HG03558 (cell line): Measurements from ENCODE around the gene PRKCE.

ENCODE experiments used
- ATAC-seq: cut with Tn5 transposase; IDR thresholded peaks from one replicate; pipeline ENCODE4 v1.9.1; 2021; ENCODE audit warnings: moderate number of reproducible peaks; ENCODE audit not compliant: unreplicated experiment; ENCODE audit errors: extremely low read depth

PRKCE gene

GRCh38 chr2:45793305-45793962, 142.0 kb downstream of the PRKCE start:
- no peak for ATAC-seq

DNA sequence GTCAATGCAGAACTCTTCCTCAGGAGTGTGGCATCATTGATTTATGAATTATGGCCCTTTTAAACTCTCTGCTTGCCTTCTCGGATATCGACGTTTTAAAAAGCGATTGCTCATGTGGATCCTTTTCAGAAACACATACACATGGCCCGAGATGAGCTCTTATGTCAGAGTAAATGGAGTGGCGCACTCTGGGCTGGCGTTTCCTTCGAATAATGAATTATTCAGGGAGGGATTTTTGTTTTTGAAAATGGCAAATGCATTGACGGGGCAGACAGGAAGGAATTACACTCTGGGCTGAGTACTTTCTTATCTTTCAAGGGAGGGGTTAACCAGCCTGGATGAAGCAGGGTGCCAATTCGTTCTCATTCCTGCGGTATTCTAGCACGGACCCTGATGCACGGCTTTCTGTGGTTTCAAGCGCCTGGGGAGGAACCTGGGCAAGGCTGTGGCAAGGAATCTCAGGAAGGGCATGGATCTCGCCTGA, 142.7 kb downstream of the PRKCE start:
- ATAC-seq, result no peak

GRCh38 chr2:45796500-45796899, 145.0 kb downstream of the PRKCE start:
- ATAC-seq, result no peak

DNA sequence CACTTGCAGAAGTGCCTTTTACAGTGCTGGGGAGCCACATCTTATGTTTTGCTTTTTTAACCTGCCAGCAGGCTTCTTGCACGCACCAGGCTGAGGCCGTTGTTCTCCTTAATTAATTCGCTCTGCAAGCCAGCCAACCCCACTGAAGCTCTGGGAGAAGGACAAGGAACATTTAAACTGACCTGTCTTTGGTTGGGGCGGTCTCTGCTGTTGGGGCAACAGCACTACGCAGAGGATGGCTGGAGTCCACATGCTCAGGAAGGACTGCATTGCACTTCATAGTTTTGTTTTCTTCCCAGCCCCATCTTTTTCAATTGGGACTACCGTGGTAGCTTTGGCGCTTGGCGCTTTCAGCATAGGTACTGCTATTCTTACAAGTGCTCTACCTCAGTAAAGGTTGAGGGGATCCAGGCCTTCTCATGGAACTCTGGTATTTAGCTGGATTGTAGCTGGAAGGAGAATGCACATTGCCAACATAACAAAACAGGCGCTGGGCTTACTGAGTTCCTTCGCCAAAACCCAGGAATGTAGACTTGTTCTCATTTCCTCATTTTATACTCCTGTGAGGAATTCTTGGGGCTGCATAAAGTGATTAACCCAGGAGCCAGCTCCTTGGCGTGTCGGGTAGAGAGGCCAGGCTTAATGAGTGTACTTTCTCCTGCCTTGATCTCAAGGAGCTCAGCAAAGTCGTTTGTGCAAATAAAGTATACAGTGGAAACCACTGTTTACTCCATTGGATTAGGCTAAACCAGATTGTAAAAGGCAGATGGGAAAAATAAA, 146.2 kb downstream of the PRKCE start:
- no peak for ATAC-seq

GRCh38 chr2:45799679-45800381, 148.4 kb downstream of the PRKCE start:
- ATAC-seq, result no peak

DNA sequence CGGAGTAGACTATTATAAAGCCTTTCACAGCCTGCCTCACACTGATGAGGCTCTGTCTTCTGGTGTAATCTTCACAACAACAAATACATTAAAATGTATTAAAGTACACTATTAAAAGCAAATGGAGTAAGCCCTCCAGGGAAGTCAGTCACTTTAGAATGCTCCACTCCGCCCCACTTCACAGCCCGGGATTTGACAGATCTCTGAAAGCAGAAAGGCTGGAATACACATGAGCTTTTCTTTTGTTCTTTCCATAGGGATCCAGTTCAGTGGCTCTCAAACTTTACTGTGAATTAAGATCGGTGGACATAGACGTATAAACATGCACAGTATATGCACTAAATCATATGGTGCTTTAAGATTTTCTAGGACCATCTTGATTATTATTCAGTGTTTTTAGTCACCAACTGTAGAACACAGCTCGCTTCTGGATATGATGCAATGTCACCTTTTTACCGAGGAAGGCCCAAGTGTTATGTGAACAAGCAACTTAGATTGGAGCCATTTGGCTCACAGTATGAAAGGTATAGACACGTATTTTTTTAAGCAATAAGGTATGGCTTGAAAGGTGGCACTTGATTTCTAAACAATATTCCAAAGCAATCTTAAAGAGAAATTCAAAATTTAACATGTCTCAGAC, 151.1 kb downstream of the PRKCE start:
- ATAC-seq, result no peak

- ATAC-seq, result no peak
Measured at GRCh38 chr2:45804987-45805755, 153.7 kb downstream of the PRKCE start.

GRCh38 chr2:45806563-45807358, 155.3 kb downstream of the PRKCE start:
- no peak for ATAC-seq

DNA sequence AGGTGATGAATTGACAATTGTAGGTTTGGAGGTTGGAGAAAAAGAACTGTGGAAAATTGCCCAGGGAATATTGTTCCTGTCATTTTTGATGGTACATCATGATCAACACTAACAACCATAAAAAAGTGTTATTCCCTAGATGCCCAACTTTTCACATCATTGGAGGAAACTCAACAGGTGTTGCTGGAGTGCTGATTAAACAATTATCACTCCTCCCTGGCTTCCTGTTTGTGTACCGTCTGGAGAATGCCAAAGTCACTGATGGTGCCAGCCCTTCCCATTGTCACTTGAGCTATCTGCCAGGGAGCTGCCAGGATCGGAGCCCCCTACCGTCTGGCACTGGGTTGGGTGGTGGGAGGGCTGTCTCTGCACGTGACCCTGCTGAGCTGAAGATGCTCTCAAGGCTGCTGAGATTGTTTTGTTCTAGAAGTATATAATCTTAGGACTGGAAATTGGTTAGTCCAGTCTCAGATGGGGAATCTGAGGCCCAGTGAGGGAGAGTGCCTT, 156.9 kb downstream of the PRKCE start:
- no peak for ATAC-seq

GRCh38 chr2:45809205-45809604, 157.7 kb downstream of the PRKCE start:
- no peak for ATAC-seq

- no peak for ATAC-seq
Measured at GRCh38 chr2:45812011-45812500, 160.6 kb downstream of the PRKCE start.

- no peak for ATAC-seq
Measured at GRCh38 chr2:45813003-45813941, 161.8 kb downstream of the PRKCE start.

GRCh38 chr2:45814488-45814887, 163.0 kb downstream of the PRKCE start:
- ATAC-seq, result no peak

DNA sequence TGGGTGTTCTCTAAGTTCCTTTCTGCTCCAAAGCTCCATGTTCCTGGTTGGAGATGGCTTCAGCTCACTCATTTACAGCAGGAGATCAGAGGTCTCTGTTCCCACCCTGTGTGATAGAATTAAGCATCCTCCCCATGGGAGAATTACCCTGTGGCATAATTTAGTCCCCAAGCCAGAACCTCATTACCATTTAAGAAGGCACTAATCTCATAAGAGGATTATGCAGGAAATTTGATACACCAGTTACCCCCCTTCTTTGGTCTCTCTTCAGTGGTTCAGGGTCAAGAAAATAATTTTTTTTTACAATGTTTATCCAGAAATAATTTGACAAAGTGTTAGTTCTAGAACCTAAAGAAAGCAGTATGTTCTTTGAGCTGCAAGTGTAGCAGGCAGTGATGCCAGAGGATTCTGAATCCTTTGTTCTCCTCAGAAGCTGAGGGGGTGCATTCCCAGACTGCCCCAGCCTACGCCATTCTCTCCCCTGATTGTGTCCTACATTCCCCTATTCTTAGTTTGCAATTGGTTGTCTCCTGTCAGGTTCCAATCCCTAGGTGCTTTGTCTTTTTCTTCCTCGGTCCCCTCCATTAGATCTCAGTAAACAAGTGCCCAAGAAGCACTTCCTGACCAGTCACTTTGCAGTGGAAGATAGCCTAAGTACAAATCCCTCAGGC, 163.6 kb downstream of the PRKCE start:
- no peak for ATAC-seq

DNA sequence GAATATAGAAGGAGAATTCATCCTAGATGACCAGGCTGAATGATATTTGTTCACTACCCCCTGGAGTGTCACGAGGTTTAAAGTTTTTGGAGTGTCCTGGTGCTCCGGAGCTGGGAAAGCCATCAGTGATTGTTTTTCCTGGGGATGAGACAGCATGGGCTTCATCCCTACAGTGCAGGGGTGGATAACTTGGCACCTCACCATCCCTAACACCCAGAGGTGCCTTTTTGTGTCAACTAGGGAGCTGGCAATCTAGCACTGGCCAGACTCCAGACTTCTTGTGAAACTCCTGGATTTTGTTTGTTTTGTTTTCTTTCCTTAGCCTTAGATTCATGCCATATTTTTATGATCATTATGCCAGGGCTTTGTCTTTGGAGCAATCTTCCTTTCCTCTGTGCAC, 164.8 kb downstream of the PRKCE start:
- ATAC-seq, result no peak

DNA sequence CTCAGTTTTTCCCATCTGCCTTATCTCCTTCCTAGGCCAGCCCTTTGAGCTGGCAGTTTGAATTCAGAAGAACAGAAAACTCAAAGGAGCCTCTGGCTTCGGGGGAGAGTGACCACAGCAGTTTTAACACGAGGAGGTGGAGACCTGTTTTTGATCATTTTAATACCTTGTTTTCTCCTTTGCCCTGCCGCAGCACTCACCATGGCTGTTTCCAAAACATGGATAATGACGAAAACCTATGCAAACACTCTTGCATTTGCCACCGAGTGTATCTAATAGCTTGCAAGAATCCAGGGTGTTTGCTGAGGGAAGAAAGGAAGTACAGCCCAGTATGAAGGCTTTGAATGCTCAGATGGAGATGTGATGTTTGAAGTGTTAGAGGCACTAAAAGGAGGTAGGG, 167.1 kb downstream of the PRKCE start:
- no peak for ATAC-seq

DNA sequence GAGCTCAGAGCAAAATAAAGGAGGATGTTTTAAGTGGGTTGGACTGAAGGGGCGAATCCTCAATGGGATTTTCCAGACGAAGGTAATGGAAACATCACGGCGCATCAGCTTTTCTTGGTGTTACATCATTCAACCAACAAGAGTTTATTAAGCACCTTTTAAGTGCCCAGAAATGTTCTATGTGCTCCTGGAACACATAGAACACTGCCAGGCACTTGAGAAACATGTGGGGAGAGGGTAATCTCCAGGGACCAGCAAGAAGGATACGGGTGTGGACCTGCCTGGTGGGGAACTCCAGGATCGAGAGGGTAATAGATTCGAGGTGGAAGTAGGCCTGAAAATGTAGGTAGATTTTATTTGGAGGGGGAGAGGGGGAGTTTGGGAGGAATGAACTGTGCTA, 168.6 kb downstream of the PRKCE start:
- no peak for ATAC-seq
